GM18519 (cell line): ENCODE measurements around the gene GPC5.
"Not testable (repeated sequence)": the region's sequence is repeated elsewhere in the genome, so short reads cannot be mapped to it uniquely, and the experiment has no call there.

ENCODE experiments used
- ATAC-seq: cut with Tn5 transposase; IDR thresholded peaks from one replicate; pipeline ENCODE4 v1.9.1; 2021; ENCODE audit warnings: mild to moderate bottlenecking, moderate library complexity; ENCODE audit not compliant: unreplicated experiment, low FRiP score

The GPC5 gene

DNA sequence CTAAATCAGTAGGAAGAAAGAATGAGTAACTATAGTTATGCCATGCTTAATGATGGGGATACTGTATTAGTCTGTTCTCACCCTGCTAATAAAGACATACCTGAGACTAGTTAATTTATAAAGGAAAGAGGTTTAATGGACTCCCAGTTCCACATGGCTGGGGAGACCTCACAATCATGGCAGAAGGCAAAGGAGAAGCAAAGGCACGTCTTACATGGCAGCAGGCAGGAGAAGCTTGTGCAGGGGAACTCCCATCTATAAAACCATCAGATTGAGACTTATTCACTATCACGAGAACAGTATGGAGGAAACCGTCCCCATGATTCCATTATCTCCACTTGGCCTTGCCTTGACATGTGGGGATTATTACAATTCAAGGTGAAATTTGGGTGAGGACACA lies 1084.4 kb downstream of the GPC5 start:
- not testable (repeated sequence) for ATAC-seq

DNA sequence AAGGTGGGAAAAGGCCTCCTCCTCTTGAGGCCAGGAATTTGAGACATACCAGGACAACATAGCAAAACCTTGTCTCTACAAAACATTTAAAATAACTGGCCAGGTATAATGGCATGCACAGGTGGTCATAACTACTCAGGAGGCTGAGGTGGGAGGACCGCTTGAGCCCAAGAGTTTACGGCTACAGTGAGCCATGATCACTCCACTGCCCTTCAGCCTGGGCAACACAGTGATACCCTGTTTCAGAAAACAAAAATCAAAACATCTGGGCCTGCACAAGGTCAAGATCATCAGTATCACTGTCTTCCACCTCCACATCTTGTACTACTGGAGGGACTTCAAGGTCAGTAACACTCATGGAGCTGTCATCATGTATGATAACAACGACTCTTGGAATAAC lies 1085.5 kb downstream of the GPC5 start:
- no peak for ATAC-seq

DNA sequence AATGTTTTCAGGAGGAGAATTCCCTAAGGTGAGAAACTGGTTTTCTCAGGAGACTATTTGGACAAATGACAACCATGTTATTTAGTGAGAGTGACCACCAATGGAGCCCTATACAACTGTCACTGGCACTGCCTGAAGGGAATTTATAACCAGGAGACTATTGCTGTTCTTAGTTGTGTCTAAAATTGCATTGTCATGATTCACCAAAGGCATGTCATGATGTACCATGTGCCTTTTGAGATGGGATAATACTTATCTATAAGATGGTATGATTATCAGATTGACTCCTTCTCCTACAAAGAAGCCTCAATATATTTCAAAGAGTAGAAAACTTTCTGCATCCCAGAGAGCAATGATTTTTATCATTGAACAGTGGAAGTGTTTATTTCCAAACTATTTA lies 1088.8 kb downstream of the GPC5 start:
- no peak for ATAC-seq

DNA sequence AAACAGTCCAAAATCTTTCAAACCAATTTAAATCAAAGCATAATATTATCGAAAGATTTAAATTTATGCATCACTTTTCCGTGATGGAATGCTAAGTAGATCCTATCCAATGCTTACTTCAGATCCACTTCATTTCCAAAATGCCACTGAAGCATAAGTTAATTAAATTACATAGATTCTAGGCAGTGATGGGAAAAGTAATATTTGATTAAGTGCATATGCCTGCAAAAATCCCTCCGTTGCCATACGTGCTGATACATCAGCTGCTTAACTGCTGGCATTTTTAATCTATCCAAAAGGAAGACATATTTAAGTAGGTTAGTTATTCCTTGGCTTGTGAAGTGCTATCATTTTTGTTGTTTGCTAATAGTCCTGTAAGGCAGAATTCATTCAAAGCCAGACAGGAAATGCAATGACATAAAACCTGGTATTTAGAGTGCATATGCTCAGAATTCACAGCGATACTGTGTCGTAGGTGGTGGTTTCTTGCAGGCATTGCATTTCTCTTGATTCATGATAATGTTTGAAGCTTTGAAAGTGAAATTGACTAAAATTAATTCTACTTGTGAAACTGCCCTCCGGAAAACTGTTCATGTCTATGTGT lies 1089.9 kb downstream of the GPC5 start:
- ATAC-seq, result no peak

GRCh38 chr13:92491839-92492238 lies 1093.4 kb downstream of the GPC5 start:
- ATAC-seq, result no peak

DNA sequence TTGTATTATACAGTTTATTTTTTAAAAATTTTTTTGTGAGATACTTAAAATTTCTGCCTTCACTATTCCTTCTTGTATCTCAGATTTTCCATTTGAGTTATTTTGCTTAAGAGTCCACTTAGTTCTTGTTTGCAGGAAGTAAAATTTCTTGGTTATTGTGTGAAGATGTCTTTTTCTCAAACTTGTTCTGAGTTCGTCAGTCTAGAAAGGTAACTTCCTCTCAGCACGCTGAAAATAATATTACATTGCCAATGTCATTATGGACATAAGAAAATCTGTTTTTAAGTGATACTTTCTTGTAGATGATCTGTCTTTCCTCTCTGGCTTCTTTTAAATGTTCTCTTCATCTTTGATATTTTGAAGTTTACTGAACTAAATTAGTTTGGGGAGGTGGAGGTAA lies 1096.5 kb downstream of the GPC5 start:
- ATAC-seq, result no peak

DNA sequence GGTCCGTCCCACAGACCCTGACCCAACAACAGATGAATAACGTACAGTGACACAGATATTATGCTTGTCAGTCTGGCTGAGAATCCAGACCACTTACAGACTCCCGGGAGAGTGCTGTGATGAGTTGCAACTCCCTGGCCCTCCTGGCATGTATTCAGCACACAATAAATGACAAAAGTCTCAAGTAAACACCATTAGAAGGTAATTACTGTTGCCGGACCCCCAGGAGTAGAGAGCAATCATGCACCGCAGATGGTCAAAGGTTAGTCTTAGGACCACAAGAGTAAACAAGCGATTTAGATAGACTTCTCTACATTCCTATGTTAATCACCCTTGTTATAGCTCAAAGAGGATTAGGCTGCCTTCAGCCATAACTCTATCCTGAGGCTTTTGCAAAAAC lies 1101.8 kb downstream of the GPC5 start:
- ATAC-seq, result no peak

DNA sequence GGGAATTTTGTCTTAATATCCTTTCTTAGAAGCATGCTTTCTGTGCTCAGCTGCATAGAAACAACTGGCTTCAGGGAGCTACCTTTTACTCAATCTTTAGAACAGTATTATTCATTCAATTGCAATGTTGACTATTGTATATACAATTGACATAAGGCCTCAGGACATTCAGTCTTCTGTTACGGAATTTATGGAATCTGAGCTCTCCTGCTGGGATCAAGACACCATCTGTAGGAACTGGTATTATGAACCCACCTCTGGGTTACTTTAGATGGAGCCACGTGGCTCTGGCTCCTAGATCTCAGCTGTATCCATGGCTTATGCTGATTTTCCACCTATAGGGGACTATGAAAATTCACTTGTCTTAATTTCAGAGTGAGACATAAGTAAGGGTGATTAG lies 1112.0 kb downstream of the GPC5 start:
- no peak for ATAC-seq

DNA sequence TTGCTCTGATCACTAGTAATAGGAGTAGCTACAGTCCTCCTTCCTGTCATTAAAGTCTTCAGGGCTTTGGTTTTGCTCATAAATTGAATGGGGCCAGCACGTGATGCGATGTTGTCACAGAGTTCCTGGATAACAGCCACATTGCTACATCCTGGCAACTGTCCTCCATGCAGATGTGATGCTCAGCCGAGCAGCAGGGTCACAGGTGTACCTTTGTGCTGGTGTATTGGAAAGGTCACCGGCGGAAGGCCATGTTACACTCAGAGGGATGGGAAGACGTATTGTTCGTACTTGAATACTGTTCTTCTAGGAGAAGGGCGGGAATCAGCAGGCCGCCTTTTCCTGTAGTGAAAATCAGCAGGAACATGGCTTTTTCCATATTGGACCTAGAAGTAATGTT lies 1114.4 kb downstream of the GPC5 start:
- no peak for ATAC-seq

- ATAC-seq, result no peak
Observed at GRCh38 chr13:92513672-92514071, 1115.3 kb downstream of the GPC5 start.

GRCh38 chr13:92514420-92515125 lies 1116.2 kb downstream of the GPC5 start:
- no peak for ATAC-seq

GRCh38 chr13:92516878-92517277 lies 1118.5 kb downstream of the GPC5 start:
- not testable (repeated sequence) for ATAC-seq

DNA sequence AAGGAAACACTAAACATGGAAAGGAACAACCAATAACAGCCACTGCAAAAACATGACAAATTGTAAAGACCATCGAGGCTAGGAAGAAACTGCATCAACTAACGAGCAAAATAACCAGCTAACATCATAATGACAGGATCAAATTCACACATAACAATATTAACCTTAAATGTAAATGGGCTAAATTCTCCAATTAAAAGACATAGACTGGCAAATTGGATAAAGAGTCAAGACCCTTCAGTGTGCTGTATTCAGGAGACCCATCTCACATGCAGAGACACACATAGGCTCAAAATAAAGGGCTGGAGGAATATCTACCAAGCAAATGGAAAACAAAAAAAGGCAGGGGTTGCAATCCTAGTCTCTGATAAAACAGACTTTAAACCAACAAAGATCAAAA lies 1120.2 kb downstream of the GPC5 start:
- not testable (repeated sequence) for ATAC-seq

- no peak for ATAC-seq
Observed at GRCh38 chr13:92530364-92530763, 1131.9 kb downstream of the GPC5 start.

GRCh38 chr13:92535222-92536006 lies 1137.0 kb downstream of the GPC5 start:
- no peak for ATAC-seq

- no peak for ATAC-seq
Observed at GRCh38 chr13:92537471-92537870, 1139.0 kb downstream of the GPC5 start.

GRCh38 chr13:92538164-92538563 lies 1139.7 kb downstream of the GPC5 start:
- no peak for ATAC-seq

GRCh38 chr13:92539148-92539547 lies 1140.7 kb downstream of the GPC5 start:
- not testable (repeated sequence) for ATAC-seq

DNA sequence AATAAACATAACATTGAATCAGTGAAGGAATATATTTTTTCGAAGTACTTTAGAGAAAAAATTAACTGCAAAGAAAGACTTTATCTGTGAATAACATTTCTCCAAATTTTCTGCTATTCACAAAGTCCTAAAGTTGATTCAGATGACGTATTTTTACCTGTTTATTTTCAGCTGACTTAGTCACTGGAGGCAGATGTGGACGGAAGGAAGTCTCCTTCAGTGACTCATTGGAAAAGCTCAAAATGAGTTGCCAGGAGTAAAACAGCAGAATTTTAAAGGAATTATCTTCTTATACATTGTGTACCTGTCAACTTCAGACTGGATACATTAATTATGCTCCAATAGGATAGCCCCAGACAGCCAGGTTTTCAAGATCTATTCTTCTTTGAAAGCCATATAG lies 1148.8 kb downstream of the GPC5 start:
- ATAC-seq, result no peak

DNA sequence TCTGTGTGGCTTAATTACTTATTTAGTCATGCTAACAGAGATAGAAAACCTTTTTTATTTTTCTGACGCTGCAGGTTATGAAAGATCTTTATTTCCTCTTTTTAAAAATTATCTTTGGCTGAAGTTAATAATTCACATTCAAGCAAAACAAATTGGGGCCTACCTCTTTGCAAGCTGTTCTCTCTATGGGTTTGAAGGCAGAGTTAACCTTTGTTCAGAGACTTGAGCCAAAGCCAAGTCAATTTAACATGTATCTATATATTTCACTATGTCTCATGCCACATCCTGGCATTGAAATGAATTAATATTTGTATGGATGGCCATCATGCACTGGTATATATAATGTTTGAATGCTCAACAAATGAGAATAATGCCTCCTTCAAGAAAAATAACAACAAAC lies 1150.9 kb downstream of the GPC5 start:
- no peak for ATAC-seq

- no peak for ATAC-seq
Observed at GRCh38 chr13:92553470-92554114, 1155.2 kb downstream of the GPC5 start.
